UCSD-AML1 (cell line): ENCODE measurements around the gene TSPAN16.

ENCODE experiments used
- DNase-seq: peaks from one replicate; lab custom pipeline; 2025; ENCODE audit not compliant: unreplicated experiment; lab: John Stamatoyannopoulos, UW

TSPAN16 gene

DNA sequence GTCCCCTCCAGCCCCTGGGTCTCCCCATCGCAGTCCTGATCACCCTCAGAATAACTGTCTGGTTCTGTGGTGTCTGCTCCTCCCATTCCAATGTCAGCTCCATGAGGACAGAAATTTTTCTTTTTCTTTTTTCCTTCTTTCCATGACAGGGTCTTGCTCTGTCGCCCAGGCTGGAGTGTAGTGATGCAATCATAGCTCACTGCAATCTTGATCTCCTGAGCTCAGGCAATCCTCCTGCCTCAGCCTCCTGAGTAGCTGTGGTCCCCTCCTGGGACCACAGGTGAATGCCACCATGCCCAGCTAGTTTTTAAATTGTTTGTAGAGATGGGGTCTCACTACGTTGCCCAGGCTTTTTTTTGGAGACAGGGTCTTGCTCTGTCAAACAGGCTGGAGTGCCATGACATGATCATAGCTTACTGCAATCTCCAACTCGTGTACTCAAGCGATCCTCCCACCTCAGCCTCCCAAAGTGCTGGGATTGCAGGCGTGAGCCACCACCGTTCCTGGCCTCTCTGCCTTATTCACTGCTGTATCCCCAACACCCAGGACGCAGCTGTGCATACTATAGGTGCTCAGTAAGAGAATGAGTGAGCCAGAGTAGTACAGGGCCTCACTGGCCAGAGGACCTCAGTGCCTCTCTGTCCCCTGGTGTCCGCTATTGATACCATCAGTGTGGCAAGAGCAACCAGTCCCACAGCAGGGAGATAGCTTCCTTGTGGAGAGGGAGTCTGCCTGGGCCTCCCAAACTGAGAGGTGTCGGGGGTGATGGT lies 28.5 kb upstream of the TSPAN16 start:
- no peak for DNase-seq

DNA sequence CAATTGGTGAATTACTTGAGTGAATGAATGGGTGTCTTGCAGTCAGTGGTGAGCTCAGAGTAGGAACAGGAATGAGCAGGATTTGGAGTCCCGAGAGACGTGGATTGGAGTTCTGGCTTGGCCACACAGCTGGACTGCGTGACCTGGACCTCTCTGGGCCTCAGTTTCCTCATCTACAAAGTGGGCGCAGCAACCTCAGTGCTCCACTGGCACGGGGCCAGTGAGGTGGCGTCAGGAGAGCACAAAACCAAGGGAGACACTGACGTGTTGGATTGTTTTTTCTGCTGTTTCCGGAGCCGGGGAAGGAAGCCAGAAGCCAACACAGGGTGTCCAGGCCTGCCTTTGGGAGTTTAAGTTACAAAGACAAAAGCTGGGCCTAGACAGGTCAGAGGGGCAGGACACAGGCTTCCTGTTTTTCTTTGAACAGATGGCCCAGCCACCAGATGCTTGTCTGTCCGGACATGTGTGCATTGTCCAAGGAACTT lies 27.1 kb upstream of the TSPAN16 start:
- peak; percentile 72 for DNase-seq

DNA sequence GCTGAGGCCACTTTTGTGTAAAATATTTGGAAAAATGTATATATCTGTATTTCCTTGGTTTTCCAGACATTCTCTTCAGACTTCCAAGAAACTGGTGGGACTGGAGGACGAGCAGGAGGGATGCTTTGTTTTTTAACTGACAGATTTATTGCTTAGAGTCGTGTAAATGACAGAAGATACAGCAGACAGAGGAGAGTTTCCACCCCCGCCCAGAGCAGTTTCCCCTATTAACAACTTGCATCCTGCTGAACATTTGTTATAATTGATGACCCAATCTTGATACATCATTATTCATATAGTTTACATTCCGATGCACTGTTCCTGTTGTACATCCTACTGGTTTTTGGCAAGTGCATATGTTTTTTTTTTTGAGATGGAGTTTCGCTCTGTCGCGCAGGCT lies 26.6 kb upstream of the TSPAN16 start:
- DNase-seq = no peak

DNA sequence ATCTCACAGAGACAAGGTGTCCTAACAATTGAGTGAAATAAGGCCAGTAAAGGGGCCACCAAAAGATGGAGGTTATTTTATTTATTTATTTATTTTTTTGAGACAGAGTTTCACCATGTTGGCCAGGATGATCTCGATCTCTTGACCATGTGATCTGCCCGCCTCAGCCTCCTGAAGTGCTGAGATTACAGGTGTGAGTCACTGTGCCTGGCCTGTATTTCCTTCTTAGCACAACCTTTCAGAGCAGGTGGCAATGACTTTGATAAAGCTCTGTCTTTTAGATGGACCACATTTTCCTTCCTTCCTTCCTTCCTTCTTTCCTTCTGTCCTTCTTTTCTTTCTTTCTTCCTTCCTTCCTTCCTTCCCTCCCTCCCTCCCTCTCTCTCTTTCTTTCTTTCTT lies 22.7 kb upstream of the TSPAN16 start:
- no peak for DNase-seq

DNA sequence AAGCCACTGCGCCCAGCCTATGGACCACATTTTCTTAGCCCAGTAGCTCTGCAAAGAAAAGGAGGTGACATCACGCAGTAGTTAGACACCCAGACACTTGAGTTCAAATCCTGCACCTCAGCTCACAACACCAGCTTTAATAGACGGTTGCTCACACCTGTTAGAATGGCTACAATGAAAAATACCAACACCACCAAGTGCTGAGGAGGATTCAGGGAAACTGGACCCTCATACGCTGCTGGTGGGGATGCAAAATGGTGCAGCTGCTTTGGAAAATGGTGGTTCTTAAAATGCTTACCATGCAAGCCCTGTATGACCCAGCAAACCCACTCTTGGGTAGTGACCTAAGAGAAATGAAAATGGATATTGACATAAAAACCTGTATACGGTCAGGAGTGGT lies 22.0 kb upstream of the TSPAN16 start:
- DNase-seq = no peak

DNA sequence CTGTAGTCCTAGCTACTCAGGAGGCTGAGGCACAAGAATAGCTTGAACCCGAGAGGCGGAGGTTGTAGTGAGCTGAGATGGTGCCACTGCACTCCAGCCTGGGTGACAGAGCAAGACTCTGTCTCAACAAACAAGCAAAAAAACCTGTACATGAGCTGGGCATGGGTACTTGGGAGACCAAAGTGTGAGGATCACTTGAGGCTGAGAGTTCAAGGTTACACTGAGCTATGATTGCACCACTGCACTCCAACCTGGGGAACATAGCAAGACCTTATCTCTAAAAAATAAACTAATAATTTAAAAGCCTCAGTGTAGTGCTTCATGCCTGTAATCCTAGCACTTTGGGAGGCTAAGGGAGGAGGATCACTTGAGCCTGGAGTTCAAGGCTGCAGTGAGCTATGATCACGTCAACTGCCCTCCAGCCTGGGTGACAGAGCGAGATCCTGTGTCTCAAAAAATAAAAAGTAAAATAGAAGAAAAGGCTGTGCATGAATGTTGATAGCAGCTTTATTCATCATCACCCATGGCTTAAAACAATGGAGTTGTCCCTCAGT lies 21.4 kb upstream of the TSPAN16 start:
- DNase-seq = no peak

DNA sequence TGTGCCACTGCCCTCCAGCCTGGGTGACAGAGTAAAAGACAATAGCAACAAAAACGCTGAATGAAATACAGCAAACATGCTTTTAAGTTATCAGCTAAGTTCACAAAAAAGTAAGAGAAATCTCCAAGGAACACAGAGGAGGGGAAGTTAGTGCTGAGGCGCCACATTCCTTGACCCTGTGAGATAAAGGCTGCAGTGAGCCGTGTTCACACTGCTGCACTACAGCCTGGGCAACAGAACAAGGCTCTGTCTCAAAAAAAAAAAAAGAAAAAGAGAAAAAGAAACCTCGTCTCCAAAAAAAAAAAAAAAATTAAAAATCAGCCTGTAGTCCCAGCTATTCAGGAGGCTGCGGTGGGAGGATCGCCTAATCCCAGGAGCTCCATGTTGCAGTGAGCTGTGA lies 17.3 kb upstream of the TSPAN16 start:
- no peak for DNase-seq

DNA sequence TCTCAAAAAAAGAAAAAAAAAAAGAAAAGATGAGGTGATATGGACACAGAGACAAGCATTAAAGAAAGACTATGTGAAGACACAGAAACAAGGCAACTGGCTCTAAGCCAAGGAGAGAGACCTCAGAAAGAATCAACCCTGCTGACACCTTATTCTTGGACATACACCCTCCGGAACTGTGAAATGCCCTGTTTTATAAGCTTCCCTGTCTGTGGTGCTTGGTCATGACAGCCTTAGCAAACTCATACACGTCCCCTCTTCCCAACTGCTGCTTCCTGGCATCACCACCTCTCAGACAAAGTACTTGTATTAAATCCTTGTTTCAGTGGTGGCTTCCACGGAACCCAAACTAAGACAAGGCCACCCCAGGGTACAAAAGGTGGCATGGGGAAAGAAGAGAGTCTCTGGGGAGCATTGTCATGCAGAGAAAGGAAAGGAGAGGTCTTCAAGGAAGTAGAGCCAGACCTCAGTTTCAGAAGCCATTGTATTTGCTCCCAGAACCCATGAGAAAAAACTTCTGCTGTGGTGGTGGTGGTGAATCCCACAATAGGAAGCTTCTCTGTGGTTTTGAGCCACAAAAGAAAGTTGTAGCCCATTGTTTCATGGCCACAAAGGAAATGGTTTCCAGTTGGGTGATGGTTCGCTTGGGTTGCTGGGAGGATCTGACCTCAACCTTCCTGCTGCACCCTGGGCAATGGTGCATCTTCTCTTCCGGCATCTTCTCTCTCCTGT lies 16.3 kb upstream of the TSPAN16 start:
- DNase-seq = peak; percentile 69

DNA sequence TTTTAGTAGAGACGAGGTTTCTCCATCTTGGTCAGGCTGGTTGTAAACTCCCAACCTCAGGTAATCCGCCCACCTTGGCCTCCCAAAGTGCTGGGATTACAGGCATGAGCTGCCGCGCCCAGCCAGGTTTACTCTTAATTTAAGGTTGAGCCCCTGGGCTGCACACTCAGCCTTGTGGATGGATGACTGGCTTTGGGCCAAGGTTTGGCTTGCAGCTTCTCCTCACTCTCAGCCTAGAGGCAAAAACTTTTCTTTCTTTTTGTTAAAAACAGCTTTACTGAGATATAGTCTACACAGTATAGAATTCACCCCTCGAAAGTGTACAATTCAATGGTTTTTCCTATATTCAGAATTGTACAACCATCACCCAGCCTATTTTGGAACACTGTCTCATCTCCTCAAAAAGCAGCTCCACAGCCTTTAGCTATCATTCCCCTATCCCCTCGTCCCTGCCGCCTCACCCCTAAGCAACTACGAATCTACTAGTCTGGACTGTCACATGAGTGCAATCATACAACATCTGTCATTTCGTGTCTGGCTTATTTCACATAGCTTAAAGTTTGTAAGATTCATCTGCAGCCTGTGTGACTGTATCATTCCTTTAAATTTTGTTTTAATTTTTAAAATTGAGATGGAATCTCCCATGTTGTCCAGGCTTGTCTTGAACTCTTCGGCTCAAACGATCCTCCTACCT lies 14.5 kb upstream of the TSPAN16 start:
- no peak for DNase-seq

DNA sequence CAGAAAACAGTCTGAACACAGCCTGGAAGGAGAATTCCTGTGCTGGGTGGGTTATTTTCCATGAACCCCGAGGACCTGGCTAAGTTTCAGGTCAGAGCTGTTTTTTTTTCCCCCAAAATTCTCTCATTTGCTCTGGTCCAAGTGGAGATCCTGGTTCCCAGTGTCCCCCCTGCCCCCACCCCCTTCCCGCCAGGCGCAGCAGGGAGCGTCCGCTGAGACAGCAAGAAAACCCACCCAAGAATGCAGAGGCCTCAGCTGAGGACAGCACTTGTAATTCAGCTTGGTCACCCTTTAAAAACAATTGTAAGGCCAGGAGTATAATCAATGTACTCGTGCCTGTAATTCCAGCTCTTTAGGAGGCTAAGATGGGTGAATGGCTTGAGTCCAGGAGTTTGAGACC lies 11.4 kb upstream of the TSPAN16 start:
- no peak for DNase-seq

DNA sequence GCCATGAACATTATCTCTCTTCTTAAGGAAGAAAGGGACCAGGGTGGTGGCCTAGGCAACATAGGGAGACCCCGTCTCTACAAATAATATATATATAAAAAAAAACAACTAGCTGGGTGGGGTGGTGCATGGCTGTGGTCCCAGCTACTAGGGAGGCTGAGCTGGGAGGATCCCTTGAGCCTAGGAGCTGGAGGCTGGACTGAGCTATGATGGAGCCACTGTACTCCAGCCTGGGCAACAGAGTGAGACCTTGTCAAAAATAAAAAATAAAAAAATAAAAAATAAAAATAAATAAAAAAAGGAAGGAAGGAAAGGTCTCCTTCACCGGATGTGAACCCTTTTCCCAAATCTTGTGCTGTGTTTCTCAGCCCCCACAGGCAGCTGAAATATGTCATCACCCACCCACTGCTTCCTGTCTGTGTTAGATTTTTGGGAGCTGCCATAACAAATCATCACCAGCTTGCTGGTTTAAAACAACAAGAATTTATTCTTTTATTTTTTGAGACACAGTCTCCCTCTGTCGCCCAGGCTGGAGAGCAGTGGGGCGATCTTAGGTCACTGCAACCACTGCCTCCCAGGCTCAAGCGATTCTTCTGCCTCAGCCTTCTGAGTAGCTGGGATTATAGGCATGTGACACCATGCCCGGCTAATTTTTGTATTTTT lies 9.5 kb upstream of the TSPAN16 start:
- DNase-seq = no peak

DNA sequence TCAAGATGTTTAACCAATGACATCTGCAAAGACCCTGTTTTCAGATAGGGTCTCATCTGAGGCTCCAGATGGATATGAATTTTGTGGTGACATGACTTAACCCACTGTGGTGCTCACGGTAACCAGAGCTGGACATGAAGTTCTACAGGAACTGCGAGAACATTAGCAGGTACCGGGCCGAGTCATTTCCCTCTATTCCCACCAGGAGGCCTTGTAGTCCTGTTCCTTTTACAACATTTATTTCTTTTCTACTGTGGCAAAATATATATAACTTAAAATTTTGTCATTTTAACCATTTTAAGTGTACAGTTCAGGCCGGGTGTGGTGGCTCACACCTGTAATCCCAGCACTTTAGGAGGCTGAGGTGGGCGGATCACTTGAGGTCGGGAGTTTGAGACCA lies 7.6 kb upstream of the TSPAN16 start:
- DNase-seq = no peak

DNA sequence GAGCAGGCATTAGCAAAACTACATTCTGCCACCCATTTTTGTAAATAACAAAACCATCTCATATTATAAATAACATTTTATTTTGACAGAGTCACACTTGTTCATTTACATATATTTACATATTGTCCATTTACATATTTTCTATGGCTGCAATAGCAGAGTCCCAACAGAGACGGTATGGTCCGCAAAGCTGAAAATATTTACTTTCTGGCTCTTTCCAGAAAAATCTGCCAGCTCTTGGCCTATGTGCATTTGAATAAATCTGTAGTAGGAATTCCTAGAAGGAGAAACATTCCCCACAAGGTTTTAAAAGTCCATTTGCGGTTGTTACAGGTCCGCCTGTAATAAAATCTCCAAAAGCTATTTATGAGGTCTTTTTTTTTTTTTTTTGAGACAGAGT lies 5.7 kb upstream of the TSPAN16 start:
- DNase-seq = no peak

DNA sequence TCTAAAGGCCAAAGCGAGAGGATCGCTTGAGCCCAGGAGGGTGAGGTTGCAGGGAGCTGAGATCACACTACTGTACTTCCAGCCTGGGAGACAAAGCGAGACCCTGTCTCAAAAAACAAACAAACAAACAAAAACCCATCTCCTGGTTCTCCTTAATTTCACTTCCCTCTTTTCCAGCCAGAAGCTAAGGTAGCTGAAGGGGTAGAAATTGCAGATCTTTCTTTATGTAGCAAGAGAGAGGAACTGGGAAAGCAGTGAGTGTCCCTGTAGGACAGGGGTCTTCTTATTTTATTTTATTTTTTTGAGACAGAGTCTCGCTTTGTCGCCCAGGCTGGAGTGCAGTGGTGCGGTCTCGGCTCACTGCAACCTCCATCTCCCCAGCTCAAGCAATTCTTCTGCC lies 4.5 kb upstream of the TSPAN16 start:
- DNase-seq = no peak

DNA sequence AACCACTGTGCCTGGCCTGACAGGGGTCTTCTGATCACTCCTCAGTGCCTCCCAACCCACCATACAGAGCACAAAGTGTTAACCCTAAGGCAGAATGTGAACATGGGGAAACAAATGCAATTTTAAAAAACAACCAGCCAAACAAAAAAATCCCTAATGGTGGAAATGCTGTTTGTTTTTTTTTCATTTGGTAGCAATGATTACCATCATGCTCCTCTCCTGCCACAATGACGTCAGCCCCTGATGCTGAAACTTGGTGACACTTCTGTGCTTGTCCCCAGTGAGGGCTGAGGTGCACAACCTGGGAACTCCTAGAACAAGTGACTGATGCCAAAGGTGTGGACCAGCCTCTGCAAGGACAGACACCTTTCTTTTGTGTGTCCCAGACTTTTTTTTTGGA lies 4.0 kb upstream of the TSPAN16 start:
- DNase-seq = no peak

DNA sequence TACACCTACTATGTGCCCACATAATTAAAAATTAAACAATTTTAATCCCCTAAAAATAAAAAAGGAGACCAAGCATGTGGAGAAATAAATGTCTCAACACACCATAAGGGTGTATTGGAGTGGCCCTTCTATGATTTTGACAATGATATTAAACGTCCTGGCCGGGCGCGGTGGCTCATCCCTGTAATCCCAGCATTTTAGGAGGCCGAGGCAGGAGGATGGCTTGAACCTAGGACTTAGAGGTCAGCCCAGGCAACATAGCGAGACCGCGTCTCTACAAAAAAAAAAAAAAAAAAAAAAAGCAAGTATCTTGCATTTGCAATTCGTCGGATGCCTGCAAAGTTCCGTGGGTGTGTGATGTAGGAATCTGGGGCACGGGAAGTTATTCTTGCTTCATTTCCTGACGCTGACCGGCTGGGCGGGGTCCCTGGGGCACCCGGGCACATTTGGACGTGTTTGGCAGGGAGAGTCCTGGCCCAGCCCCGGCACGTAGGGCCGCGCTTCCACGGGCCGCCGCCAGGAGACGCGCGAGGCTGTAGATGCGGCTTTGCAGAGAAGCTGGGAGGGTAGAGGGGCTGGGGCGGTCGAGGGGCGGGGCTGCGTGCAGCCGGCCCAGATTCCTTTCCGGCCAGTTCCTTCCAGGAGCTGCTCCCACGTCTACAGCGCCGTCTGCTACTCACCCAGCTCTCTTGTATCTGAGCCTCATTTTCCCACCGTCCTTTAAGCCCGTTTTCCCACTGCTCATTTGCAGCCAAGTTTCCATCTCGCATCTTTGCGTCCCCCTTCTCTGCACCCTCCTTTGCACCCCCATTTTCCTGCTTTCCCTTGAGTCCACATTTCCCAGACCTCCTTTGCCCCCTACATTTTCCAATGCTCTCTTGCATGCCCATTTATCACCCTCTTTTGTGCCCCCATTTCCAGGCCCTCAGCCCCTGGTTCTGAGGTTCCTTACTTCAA lies 2.2 kb upstream of the TSPAN16 start:
- DNase-seq = peak; percentile 95

DNA sequence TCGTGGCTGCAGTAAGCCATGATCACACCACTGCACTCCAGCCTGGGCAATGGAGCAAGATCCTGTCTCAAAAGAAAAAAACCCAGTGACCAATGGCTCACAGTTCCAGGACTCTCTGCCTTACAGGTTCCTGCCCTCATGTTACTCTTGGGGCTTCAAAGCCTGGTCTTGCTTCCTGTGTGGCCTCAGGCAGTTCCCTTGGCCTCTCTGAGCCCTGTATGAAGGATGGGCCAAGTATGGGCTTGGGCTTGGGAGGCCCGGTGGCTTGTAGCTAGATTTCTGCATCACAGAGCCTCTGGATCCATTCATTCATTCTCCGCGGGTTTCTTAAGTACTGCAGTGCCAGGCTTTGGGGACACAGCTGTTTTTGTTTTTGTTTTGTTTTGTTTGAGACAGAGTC lies 780 bp upstream of the TSPAN16 start:
- DNase-seq = no peak

DNA sequence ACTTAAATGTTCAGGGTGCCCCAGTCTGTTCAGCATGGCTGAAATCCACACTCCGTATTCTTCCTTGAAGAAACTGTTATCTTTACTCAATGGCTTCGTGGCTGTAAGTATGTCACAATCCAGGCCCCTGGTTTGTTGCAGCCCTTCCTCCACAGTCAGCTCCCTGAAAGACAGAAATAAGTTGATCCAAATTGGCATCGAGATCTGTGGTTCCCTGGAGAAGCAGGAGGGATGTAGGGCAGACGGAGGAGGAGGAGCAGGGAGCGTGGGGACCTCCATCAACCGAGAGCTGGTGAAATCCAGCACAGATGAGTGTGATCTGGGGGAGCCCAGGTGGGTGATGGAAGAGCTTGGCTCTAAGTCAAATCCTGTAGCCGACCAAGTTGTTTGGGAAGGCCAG lies 304 bp downstream of the TSPAN16 start:
- DNase-seq = no peak

DNA sequence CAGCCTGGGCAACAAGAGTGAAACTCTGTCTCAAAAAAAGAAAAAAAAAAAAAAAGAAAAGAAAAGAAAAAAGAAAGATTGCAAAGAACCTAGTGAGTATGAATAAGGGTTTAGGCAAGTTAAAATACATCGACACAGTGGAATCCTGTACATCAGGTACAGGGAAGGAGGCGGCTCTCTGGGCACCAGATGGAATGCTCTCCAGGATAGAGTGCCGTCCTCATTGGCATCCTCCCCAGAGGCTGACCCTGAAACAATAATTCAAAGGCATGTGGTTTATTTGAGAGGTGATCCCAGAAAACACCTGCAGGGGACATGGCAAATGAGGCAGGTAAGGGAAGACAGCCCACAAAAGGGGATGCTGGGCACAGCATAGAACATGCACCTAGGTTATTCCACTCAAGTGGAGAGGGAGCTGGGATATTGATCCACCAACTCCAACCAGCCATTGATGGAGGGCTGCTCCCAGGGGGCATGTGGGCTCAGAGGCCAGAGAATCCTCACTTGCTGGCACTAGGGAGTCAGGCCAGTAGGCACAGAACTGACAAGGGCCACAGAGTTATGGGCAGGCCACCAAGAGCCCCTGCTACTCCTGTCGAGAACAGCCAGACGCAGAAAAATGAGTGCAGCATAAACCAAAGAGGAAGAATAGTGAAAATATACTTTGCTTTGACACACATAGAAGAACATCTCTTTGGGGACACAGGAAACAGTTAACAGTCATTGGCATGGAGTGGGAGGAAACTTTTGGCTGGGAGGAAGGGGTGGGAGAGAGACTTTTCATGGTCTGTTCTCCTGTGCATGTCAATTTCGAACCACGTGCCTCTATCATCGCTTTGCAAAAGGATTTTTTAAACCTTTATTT lies 4.2 kb downstream of the TSPAN16 start:
- DNase-seq = no peak
